Stimulated activated CD4-positive, alpha-beta T cell treated with anti-CD3 and anti-CD28 coated beads, TNF-alpha, amount 100 ng/mL, for 48 hours (primary cell): ENCODE measurements around the gene PSMA8.
"Not testable (repeated sequence)": the region's sequence is repeated elsewhere in the genome, so short reads cannot be mapped to it uniquely, and the experiment has no call there.

ENCODE experiments used
- DNase-seq, 3 donors: peaks; one replicate each; pipeline ENCODE4 v3.0.0-alpha.2; 2020; ENCODE audit warnings: low read depth in 3 of 3

PSMA8 gene

DNA sequence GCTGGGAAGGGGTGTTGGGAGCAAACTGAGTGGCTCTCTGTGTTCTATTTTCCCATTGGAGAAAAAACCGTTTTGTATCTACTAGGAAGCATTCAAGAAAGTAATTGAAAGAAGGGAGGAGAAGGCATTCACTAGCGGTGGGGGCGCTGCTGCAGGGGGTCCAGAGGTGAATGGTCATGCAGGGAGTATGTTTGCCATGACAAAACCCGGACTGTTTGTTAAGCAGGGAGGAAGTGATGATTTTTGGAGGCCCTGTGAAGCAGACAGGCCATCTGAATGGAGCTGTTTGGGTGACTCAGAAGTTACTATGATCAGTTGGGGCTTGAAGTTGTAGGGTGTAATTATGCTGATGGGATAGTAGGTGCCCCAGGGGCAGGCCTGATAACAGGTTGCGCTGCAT is 99.5 kb downstream of the PSMA8 start:
- DNase-seq, result no peak

DNA sequence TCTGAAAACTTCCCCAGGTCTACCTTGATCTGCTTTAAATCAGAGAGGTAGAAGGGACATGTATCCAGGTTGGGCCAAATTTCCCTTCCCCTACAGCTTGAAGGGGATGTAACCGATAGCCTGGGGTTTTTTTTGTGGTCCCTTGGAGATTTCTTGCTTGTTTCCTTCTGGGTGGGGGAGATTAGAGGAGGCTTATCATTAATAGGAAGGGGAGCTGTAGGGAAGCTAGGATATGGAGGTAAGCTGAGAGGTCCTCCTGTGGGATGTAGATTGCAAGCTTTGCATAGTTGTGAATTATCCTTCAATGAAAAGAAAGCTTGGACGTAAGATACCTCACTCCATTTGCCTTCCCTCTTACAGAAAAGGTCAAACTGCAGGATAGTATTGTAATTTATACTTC is 103.7 kb downstream of the PSMA8 start:
- not testable (repeated sequence) for DNase-seq

DNA sequence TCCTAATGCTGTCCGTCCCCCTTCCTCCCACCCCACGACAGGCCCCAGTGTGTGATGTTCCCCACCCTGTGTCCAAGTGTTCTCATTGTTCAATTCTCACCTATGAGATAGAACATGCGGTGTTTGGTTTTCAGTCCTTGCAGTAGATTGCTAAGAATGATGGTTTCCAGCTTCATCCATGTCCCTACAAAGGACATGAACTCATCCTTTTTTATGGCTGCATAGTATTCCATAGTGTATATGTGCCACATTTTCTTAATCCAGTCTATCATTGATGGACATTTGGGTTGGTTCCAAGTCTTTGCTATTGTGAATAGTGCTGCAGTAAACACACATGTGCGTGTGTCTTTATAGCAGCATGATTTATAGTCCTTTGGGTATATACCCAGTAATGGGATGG is 105.0 kb downstream of the PSMA8 start:
- DNase-seq, result not testable (repeated sequence)

DNA sequence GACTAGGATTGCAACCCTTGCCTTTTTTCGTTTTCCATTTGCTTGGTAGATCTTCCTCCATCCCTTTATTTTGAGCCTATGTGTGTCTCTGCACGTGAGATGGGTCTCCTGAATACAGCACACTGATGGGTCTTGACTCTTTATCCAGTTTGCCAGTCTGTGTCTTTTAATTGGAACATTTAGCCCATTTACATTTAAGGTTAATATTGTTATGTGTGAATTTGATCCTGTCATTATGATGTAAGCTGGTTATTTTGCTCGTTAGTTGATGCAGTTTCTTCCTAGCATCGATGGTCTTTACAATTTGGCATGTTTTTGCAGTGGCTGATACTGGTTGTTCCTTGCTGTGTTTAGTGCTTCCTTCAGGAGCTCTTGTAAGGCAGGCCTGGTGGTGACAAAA is 108.7 kb downstream of the PSMA8 start:
- not testable (repeated sequence) for DNase-seq
